HG03558 (cell line): ENCODE results near the gene NFATC2IP.
"Not testable (repeated sequence)": the region's sequence is repeated elsewhere in the genome, so short reads cannot be mapped to it uniquely, and the experiment has no call there.

ENCODE experiments used
- ATAC-seq: cut with Tn5 transposase; IDR thresholded peaks from one replicate; pipeline ENCODE4 v1.9.1; 2021; ENCODE audit warnings: moderate number of reproducible peaks; ENCODE audit not compliant: unreplicated experiment; ENCODE audit errors: extremely low read depth

Gene NFATC2IP

DNA sequence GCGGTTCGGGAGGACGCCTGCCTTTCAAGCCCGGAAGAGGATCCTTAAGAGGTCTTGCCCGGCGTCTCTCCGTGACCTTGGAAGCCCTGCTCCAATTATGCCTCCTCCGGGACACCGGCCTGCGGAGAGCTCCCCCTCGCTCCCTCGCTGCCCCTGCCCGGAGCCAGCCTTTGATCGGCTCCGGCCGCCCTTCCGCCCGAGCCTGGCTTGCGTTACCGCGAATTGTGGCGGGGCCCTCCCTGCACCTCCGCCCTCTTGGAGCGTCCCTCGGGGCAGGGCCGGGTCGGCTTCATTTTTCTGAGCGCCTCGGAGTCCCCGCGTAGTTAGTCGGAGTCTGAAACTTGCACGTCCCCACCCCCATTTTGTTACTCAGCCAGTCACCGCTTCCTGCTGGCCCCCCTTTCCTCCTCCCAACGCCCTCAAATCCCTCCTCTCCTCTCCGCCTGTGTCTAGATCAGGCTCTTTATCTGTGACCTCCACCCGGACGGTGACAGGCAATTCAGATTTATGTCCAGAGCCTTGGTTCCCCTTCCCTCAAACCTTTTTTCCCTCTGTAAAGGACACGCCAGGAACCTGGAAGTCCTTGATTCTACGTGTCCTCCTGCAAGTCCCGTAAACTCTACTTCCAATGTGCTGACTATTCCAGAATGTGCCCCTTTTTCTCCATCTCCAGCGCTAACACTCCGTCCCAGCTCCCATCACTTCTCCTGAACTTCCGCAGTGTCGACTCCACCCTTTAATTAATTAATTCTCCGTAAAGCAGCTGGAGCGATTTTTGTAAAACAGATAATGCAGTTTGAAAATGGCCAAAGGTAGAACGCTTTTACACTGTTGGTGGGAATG lies 25.1 kb upstream of the NFATC2IP start:
- peak; percentile 16 for ATAC-seq

GRCh38 chr16:28926284-28926683 lies 24.5 kb upstream of the NFATC2IP start:
- not testable (repeated sequence) for ATAC-seq

DNA sequence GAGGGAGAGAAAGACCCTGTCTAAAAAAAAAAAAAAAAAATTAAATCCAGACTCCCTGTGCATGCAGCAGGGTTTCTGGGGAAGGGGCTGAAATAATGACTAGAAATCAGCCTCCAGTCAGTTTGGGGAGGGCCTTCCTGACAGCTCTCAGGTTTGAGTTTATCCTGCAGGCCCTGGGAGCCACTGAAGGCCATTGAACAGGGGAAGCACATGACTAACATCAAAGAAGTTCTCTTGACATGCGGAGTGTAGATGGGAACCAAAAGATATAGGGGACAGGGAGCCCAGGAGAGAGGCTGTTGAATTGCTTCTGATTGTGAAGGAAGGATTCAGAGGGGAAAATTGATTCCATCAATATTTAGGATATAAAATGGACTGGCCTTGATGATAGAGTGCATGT lies 22.9 kb upstream of the NFATC2IP start:
- no peak for ATAC-seq

DNA sequence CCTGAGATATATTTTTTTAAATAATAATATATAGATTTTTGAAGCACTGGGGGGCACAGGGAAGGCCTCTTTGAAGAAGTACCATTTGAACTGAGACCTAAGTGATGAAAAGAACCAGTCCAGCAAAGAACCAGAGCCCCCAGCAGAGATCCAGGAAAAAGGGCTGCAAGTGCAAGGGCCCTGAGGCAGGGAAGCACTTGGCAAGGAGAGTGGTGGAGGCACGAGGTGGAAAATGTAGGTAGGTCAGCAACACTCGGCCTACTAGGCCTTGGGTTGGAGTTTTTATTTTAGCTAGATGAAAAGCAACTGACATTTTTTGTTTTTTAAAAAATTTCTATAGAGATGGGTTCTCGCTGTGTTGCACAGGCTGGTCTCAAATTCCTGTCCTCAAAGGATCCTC lies 20.5 kb upstream of the NFATC2IP start:
- no peak for ATAC-seq

- no peak for ATAC-seq
Observed at GRCh38 chr16:28930652-28931051, 20.1 kb upstream of the NFATC2IP start.

DNA sequence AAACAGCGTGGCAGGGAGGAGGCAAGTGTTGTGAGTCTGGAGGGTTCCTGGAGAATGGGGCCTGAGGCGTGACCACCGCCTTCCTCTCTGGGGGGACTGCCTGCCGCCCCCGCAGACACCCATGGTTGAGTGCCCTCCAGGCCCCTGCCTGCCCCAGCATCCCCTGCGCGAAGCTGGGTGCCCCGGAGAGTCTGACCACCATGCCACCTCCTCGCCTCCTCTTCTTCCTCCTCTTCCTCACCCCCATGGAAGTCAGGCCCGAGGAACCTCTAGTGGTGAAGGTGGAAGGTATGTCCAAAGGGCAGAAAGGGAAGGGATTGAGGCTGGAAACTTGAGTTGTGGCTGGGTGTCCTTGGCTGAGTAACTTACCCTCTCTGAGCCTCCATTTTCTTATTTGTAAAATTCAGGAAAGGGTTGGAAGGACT lies 18.9 kb upstream of the NFATC2IP start, which contains the start of gene CD19:
Gene CD19 (plus strand): TSS at position 171 of the 425 bp plus-strand sequence. CDS start 30 bp downstream, at position 201.
- ATAC-seq: no peak

DNA sequence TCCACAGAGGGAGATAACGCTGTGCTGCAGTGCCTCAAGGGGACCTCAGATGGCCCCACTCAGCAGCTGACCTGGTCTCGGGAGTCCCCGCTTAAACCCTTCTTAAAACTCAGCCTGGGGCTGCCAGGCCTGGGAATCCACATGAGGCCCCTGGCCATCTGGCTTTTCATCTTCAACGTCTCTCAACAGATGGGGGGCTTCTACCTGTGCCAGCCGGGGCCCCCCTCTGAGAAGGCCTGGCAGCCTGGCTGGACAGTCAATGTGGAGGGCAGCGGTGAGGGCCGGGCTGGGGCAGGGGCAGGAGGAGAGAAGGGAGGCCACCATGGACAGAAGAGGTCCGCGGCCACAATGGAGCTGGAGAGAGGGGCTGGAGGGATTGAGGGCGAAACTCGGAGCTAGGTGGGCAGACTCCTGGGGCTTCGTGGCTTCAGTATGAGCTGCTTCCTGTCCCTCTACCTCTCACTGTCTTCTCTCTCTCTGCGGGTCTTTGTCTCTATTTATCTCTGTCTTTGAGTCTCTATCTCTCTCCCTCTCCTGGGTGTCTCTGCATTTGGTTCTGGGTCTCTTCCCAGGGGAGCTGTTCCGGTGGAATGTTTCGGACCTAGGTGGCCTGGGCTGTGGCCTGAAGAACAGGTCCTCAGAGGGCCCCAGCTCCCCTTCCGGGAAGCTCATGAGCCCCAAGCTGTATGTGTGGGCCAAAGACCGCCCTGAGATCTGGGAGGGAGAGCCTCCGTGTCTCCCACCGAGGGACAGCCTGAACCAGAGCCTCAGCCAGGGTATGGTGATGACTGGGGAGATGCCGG lies 18.2 kb upstream of the NFATC2IP start:
- ATAC-seq: no peak

DNA sequence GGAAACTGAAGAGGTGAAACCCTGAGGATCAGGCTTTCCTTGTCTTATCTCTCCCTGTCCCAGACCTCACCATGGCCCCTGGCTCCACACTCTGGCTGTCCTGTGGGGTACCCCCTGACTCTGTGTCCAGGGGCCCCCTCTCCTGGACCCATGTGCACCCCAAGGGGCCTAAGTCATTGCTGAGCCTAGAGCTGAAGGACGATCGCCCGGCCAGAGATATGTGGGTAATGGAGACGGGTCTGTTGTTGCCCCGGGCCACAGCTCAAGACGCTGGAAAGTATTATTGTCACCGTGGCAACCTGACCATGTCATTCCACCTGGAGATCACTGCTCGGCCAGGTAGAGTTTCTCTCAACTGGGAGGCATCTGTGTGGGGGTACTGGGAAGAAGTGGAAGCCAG lies 17.6 kb upstream of the NFATC2IP start:
- ATAC-seq: no peak

GRCh38 chr16:28935346-28935745 lies 15.4 kb upstream of the NFATC2IP start:
- ATAC-seq: no peak

GRCh38 chr16:28935924-28936783 lies 14.6 kb upstream of the NFATC2IP start:
- peak; percentile 63 for ATAC-seq

DNA sequence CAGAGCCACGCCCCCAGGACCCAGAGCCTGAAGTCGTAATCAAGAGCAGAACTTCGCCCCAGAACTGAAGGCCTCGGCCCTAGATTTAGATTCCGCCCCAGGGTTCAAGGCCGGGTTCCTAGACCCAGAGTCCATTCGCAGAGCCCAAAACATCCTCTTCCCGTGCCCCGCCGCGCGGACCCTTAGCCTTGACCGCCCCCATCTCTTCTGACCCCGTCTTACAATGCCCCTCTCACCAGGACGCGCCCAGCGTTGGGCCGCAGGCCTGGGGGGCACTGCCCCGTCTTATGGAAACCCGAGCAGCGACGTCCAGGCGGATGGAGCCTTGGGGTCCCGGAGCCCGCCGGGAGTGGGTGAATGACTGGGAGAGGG lies 14.0 kb upstream of the NFATC2IP start:
- no peak for ATAC-seq

DNA sequence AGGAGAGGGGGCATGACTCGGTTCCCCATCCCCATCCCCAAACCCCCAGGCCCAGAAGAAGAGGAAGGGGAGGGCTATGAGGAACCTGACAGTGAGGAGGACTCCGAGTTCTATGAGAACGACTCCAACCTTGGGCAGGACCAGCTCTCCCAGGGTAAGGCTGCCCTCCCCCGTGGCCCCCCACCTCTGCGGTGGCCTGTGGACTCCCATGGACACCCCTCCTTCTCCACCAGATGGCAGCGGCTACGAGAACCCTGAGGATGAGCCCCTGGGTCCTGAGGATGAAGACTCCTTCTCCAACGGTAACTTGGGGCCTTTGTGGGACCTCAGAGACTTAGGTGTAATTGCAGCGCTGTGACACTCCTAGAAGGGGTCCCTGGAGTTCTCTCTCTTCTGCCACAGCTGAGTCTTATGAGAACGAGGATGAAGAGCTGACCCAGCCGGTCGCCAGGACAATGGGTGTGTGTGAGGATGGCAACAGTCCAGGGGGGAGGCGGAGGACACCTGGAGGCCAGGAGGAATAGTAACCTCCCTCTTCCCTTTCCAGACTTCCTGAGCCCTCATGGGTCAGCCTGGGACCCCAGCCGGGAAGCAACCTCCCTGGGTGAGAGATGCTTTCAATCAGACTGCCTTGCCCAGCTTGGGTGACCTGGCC lies 13.4 kb upstream of the NFATC2IP start:
- no peak for ATAC-seq

DNA sequence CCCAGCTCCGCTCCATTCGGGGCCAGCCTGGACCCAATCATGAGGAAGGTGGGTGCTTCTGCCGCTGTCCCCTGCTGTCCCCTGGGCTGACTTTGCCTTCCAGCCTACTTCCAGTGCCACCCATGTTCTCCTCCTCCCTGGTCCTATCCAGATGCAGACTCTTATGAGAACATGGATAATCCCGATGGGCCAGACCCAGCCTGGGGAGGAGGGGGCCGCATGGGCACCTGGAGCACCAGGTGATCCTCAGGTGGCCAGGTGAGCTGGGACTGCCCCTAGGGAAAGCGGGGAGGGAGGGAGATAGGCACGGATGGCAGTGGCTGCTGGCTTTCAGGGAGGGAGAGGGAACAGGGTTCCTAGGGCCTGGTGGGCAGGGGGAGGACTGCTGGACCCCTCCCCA lies 12.0 kb upstream of the NFATC2IP start:
- ATAC-seq: no peak

DNA sequence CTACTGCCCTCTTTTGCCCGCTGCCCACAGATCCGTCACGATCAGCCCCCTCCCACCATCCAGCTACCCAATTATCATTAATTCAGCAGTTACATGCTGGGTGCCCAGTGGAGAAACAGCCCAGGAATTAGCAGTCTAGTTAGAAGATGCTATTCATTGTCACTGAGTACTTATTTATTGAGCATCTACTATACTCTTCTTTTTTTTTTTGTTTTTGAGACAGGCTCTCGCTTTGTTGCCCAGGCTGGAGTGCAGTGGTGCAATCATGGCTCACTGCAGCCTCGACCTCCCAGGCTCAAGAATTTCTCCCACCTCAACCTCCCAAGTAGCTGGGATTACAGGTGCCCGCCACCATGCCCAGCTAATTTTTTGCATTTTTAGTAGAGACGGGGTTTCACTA lies 10.9 kb upstream of the NFATC2IP start:
- ATAC-seq: not testable (repeated sequence)

GRCh38 chr16:28943281-28943680 lies 7.5 kb upstream of the NFATC2IP start:
- ATAC-seq: no peak

- no peak for ATAC-seq
Observed at GRCh38 chr16:28946681-28947080, 4.1 kb upstream of the NFATC2IP start.

- ATAC-seq: no peak
Observed at GRCh38 chr16:28951410-28951943, 740 bp downstream of the NFATC2IP start.

DNA sequence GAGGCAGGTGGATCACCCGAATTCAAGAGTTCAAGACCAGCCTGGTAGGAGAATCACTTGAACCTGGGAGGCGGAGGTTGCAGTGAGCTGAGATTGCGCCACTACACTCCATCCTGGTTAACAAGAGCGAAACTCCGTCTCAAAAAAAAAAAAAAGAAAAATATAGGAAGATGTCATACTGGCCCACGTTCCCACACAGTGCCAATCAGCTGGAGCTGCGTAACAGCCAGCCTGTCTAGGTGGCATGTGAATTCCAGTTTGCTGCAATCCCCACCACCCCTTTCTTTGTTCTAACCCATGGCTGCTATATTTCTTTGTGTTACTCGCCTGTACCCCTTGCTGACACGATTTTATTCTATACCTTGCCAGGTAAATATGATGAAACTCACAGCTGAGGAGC lies 7.5 kb downstream of the NFATC2IP start:
- no peak for ATAC-seq

- ATAC-seq: no peak
Observed at GRCh38 chr16:28958836-28959235, 8.1 kb downstream of the NFATC2IP start.

DNA sequence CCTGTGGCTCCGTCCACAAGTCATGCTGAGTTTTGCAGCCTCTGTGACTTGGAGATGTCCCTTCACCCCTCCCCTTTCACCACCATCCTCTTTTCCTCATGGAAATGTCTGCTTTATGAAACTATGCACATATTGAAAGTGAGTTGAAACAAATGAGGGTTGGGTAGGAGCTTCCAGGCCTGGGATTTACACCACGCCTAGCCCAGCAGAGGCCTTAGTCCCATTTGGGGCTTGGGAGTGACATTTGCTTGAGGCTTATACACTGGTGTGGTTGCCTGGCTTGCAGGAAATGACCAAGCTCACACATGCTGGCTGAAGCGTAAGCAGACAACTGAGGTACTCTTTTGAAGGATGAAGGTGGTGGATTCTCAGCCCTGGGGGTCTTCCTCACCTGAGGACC lies 13.3 kb downstream of the NFATC2IP start:
- no peak for ATAC-seq
